Measurements from ENCODE around the gene TSPAN5.

The TSPAN5 gene

GRCh38 chr4:98605216-98605615 lies 53.2 kb downstream of the TSPAN5 start:
- DNase-seq (ENCODE audit: extremely low spot score, insufficient read length, low read depth): no peak
- no peak for FAIRE-seq

GRCh38 chr4:98604723-98605122 lies 53.7 kb downstream of the TSPAN5 start:
- DNase-seq (ENCODE audit: extremely low spot score, insufficient read length, low read depth): no peak

GRCh38 chr4:98603683-98604521 lies 54.5 kb downstream of the TSPAN5 start:
- DNase-seq (ENCODE audit: extremely low spot score, insufficient read length, low read depth) (no peak), FAIRE-seq (no peak)

More at GRCh38 chr4:98604723-98605122, 53.7 kb downstream of the TSPAN5 start:
- no peak for FAIRE-seq

GRCh38 chr4:98602270-98602669 lies 56.1 kb downstream of the TSPAN5 start:
- DNase-seq (ENCODE audit: extremely low spot score, insufficient read length, low read depth) (no peak), FAIRE-seq (no peak)

GRCh38 chr4:98601708-98602107 lies 56.7 kb downstream of the TSPAN5 start:
- no peak for DNase-seq (ENCODE audit: extremely low spot score, insufficient read length, low read depth)
- peak; percentile 31 for FAIRE-seq

GRCh38 chr4:98599617-98600205 lies 58.7 kb downstream of the TSPAN5 start:
- DNase-seq (ENCODE audit: extremely low spot score, insufficient read length, low read depth): no peak
- FAIRE-seq: no peak

- FAIRE-seq (no peak), DNase-seq (ENCODE audit: extremely low spot score, insufficient read length, low read depth) (no peak)
These were observed 71.5 kb downstream of the TSPAN5 start for GRCh38 chr4:98586962-98587354.

- FAIRE-seq: no peak
- DNase-seq (ENCODE audit: extremely low spot score, insufficient read length, low read depth): no peak
These were observed 72.0 kb downstream of the TSPAN5 start for GRCh38 chr4:98586291-98586961.

GRCh38 chr4:98585596-98585995 lies 72.8 kb downstream of the TSPAN5 start:
- DNase-seq (ENCODE audit: extremely low spot score, insufficient read length, low read depth) (no peak), FAIRE-seq (no peak)

GRCh38 chr4:98584265-98584664 lies 74.1 kb downstream of the TSPAN5 start:
- FAIRE-seq (no peak), DNase-seq (ENCODE audit: extremely low spot score, insufficient read length, low read depth) (no peak)

- no peak for DNase-seq (ENCODE audit: extremely low spot score, insufficient read length, low read depth)
- no peak for FAIRE-seq
These were observed 75.1 kb downstream of the TSPAN5 start for GRCh38 chr4:98583265-98583664.

GRCh38 chr4:98581126-98581525 lies 77.3 kb downstream of the TSPAN5 start:
- DNase-seq (ENCODE audit: extremely low spot score, insufficient read length, low read depth): no peak
- FAIRE-seq: no peak

GRCh38 chr4:98577956-98578355 lies 80.5 kb downstream of the TSPAN5 start:
- no peak for DNase-seq (ENCODE audit: extremely low spot score, insufficient read length, low read depth)
- FAIRE-seq: peak; percentile 21

GRCh38 chr4:98574816-98575215 lies 83.6 kb downstream of the TSPAN5 start:
- DNase-seq (ENCODE audit: extremely low spot score, insufficient read length, low read depth): no peak
- no peak for FAIRE-seq

GRCh38 chr4:98573791-98574190 lies 84.6 kb downstream of the TSPAN5 start:
- DNase-seq (ENCODE audit: extremely low spot score, insufficient read length, low read depth): no peak
- FAIRE-seq: no peak

GRCh38 chr4:98572697-98573096 lies 85.7 kb downstream of the TSPAN5 start:
- DNase-seq (ENCODE audit: extremely low spot score, insufficient read length, low read depth): no peak
- FAIRE-seq: no peak

- no peak for FAIRE-seq
- no peak for DNase-seq (ENCODE audit: extremely low spot score, insufficient read length, low read depth)
These were observed 87.1 kb downstream of the TSPAN5 start for GRCh38 chr4:98571161-98571786.

- FAIRE-seq (no peak), DNase-seq (ENCODE audit: extremely low spot score, insufficient read length, low read depth) (no peak)
These were observed 88.1 kb downstream of the TSPAN5 start for GRCh38 chr4:98570151-98570797.

- DNase-seq (ENCODE audit: extremely low spot score, insufficient read length, low read depth) (no peak), FAIRE-seq (no peak)
These were observed 89.3 kb downstream of the TSPAN5 start for GRCh38 chr4:98568941-98569663.

GRCh38 chr4:98567611-98568010 lies 90.8 kb downstream of the TSPAN5 start:
- FAIRE-seq: no peak

More at GRCh38 chr4:98567611-98568010, 90.8 kb downstream of the TSPAN5 start:
- DNase-seq (ENCODE audit: extremely low spot score, insufficient read length, low read depth): no peak
